Activated B cell treated with CpG ODN at 0.5 μM for 24 hours (primary cell): ENCODE data around the gene TM9SF2. TPM values are rescaled to one million over a fixed set of nuclear protein-coding genes. Genes with fewer than 3 reads are reported as not detected.
"Not testable (repeated sequence)": the region's sequence is repeated elsewhere in the genome, so short reads cannot be mapped to it uniquely, and the experiment has no call there.

Experiments used
- ATAC-seq: fragments of 200-7000 bp; cut with Tn5 transposase; one replicate; pipeline ENCODE4 v1.10.0; 2021; ENCODE audit warnings: low read depth, mild to moderate bottlenecking, moderate library complexity
- CTCF ChIA-PET: fragments of 350-600 bp; sonication (Branson Sonifier 250); formaldehyde crosslinking; loops from one replicate; lab custom pipeline; 2021; ENCODE audit warnings: antibody characterized with exemption; lab: Charles Lee
- POLR2A ChIA-PET: fragments of 350-600 bp; sonication (Branson Sonifier 250); formaldehyde crosslinking; loops from one replicate; lab custom pipeline; 2021; ENCODE audit warnings: antibody characterized with exemption; lab: Charles Lee
- DNase-seq: peaks from one replicate; pipeline ENCODE4 v3.0.0; 2022
- H3K27ac Mint-ChIP-seq: one replicate; pipeline ENCODE4 v1.8.0; 2020; ENCODE audit warnings: mixed read lengths
- H3K27me3 Mint-ChIP-seq: one replicate; pipeline ENCODE4 v1.8.0; 2021; ENCODE audit warnings: mixed read lengths
- H3K36me3 Mint-ChIP-seq: one replicate; pipeline ENCODE4 v1.8.0; 2021; ENCODE audit warnings: low read depth, mixed read lengths
- H3K4me1 Mint-ChIP-seq: one replicate; pipeline ENCODE4 v1.8.0; 2021; ENCODE audit warnings: mixed read lengths
- H3K4me3 Mint-ChIP-seq: one replicate; pipeline ENCODE4 v1.8.0; 2020; ENCODE audit warnings: mild to moderate bottlenecking, mixed read lengths
- H3K9me3 Mint-ChIP-seq: one replicate; pipeline ENCODE4 v1.8.0; 2020; ENCODE audit warnings: mixed read lengths
- intact Hi-C: fragments of 100-400 bp; cut with micrococcal nuclease; formaldehyde crosslinking; loops from one replicate; pipeline ENCODE4 v1.15.1; 2024
- total RNA-seq: library from RNA; stranded (reverse); gene quantifications from 2 replicates; pipeline ENCODE4 v1.2.3, GENCODE V29; 2022
- TF ChIP-seq, protein P1 (sequence below): fragments of 200-600 bp; IDR thresholded peaks from one replicate; pipeline ENCODE4 v1.8.0; 2022; ENCODE audit warnings: antibody characterized with exemption, mild to moderate bottlenecking

The TM9SF2 gene
- total RNA-seq, 1 donor from 2014 or later = 76.0 TPM

DNA sequence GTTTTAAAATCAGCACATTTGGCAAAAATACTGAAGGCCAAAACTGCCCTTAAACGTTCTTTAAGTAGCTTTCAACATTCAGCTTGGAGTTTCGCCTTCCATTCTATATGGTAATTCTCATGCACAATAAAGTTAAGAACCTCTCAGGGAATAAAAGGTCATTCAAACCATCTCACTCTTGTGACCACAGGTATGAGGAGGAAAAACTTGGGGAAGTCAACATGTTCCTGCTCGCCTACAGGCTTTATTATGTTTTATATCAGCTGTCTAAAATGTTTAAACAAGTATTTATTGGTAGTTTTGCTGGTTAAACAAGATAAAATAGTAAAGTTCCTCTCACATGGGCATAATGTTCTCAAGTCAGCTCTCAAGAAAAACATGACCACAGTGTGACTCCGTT lies 19.9 kb upstream of the TM9SF2 start:
- Mint-ChIP-seq H3K27me3 (no peaks in the 10 kb centered on the region), H3K4me3 (no peak overlapping the region), H3K27ac (no peak overlapping the region), H3K4me1 (peaks cover 4% of the 10 kb centered on the region), H3K9me3 (peaks cover 2% of the 10 kb centered on the region), H3K36me3 (peaks cover 3% of the 10 kb centered on the region)
- no peak for DNase-seq
- TF ChIP-seq, protein P1, sequence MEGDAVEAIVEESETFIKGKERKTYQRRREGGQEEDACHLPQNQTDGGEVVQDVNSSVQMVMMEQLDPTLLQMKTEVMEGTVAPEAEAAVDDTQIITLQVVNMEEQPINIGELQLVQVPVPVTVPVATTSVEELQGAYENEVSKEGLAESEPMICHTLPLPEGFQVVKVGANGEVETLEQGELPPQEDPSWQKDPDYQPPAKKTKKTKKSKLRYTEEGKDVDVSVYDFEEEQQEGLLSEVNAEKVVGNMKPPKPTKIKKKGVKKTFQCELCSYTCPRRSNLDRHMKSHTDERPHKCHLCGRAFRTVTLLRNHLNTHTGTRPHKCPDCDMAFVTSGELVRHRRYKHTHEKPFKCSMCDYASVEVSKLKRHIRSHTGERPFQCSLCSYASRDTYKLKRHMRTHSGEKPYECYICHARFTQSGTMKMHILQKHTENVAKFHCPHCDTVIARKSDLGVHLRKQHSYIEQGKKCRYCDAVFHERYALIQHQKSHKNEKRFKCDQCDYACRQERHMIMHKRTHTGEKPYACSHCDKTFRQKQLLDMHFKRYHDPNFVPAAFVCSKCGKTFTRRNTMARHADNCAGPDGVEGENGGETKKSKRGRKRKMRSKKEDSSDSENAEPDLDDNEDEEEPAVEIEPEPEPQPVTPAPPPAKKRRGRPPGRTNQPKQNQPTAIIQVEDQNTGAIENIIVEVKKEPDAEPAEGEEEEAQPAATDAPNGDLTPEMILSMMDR = no peak
- no peak for ATAC-seq
- CTCF ChIA-PET = interaction anchor here (1.6 kb wide), 1 partner anchor 305 kb away, joined by 4 read pairs; no protein-coding TSS in a partner anchor
- intact Hi-C loops = no loop called here
- POLR2A ChIA-PET = no interaction called here

DNA sequence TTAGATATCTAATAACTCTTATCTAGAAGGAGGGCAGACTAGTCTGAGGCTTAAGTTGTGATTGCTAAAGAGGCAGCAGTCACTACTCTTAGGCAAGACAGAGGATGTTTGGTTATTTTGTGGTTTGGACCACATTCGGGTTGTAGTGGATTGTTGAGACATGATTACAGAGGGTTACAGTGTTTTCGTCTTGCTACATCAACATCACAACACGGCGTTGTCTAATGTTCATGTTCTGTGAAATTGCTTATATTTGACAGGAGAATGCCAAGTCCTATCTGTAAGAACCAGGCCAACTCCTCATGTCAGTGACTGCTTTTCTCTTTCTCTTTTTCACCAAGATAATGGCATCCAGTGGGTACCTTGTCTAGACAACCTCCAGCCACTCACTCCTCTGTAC lies 16.8 kb upstream of the TM9SF2 start:
- Mint-ChIP-seq H3K36me3 (peaks cover 8% of the 10 kb centered on the region), H3K9me3 (peaks cover 8% of the 10 kb centered on the region), H3K4me1 (no peaks in the 10 kb centered on the region), H3K4me3 (no peak overlapping the region), H3K27me3 (no peaks in the 10 kb centered on the region), H3K27ac (no peak overlapping the region)
- ChIA-PET POLR2A (no interaction called here), CTCF (no interaction called here)
- TF ChIP-seq, protein P1 = no peak
- ATAC-seq (no peak), DNase-seq (no peak)
- intact Hi-C loops = no loop called here

- peaks cover 8% of the 10 kb centered on the region for H3K9me3 Mint-ChIP-seq
- POLR2A ChIA-PET = no interaction called here
- intact Hi-C loops = no loop called here
Observed at GRCh38 chr13:99486996-99487395, 14.3 kb upstream of the TM9SF2 start.

GRCh38 chr13:99489028-99489427 lies 12.2 kb upstream of the TM9SF2 start:
- CTCF ChIA-PET = no interaction called here
- TF ChIP-seq, protein P1 = no peak
- DNase-seq = no peak
- H3K4me3 Mint-ChIP-seq = no peak overlapping the region
- no peak overlapping the region for H3K27ac Mint-ChIP-seq
- no peak for ATAC-seq
- no peaks in the 10 kb centered on the region for H3K4me1 Mint-ChIP-seq
- peaks cover 8% of the 10 kb centered on the region for H3K9me3 Mint-ChIP-seq
- peaks cover 9% of the 10 kb centered on the region for H3K36me3 Mint-ChIP-seq
- intact Hi-C loops = no loop called here
- no peaks in the 10 kb centered on the region for H3K27me3 Mint-ChIP-seq
- POLR2A ChIA-PET = no interaction called here

More at GRCh38 chr13:99486996-99487395, 14.3 kb upstream of the TM9SF2 start:
- H3K27ac Mint-ChIP-seq = no peak overlapping the region
- TF ChIP-seq, protein P1 = no peak
- no peaks in the 10 kb centered on the region for H3K27me3 Mint-ChIP-seq
- ATAC-seq (no peak), DNase-seq (no peak)
- peaks cover 9% of the 10 kb centered on the region for H3K36me3 Mint-ChIP-seq
- no peak overlapping the region for H3K4me3 Mint-ChIP-seq
- CTCF ChIA-PET = no interaction called here
- no peaks in the 10 kb centered on the region for H3K4me1 Mint-ChIP-seq

- H3K27ac Mint-ChIP-seq, ATAC-seq, DNase-seq, POLR2A ChIA-PET, CTCF ChIA-PET, H3K27me3 Mint-ChIP-seq, H3K36me3 Mint-ChIP-seq, H3K9me3 Mint-ChIP-seq, H3K4me3 Mint-ChIP-seq, intact Hi-C loops: not testable (repeated sequence)
- peaks cover 24% of the 10 kb centered on the region for H3K4me1 Mint-ChIP-seq
Observed at GRCh38 chr13:99491750-99492149, 9.5 kb upstream of the TM9SF2 start.
